Raji (cell line): ENCODE measurements around the gene B3GNT8.

Source experiments
- POLR2A ChIP-seq: IDR thresholded peaks from 2 replicates; pipeline ENCODE4 v1.6.1; 2011; ENCODE audit warnings: low read depth, low read length, control low read depth; ENCODE audit not compliant: insufficient read depth

B3GNT8 gene

GRCh38 chr19:41424335-41425173 is 2.6 kb downstream of the B3GNT8 start:
- TF ChIP-seq POLR2A = no peak

GRCh38 chr19:41422955-41423354 is 4.2 kb downstream of the B3GNT8 start:
- no peak for TF ChIP-seq POLR2A

DNA sequence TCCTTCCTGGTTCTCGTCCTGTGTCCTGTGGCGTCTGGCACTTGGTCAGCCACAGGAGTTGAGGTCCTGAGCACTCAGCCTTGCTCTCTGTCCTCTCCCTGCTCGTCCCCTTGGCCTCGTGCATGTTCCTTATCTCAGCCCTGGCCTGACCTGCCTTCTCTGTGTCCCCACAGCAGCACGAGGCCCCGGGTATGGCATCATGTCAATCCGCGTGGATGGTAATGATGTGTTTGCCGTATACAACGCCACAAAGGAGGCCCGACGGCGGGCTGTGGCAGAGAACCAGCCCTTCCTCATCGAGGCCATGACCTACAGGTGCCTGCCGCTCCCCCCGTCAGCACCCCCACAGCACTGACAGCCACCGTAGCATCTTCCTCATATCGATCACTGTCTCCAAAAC is 4.7 kb downstream of the B3GNT8 start:
- no peak for TF ChIP-seq POLR2A

DNA sequence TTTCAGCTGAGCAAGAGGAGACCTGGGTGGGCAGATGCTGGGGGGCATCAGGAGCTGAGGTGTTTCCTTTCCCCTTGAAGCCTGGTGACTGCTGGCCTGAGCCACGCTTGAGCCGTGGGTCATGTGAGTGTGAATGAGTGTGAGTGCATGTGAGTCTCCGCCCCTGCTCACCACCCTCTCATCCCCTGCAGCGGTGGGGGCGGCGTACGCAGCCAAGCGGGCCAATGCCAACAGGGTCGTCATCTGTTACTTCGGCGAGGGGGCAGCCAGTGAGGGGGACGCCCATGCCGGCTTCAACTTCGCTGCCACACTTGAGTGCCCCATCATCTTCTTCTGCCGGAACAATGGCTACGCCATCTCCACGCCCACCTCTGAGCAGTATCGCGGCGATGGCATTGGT is 5.2 kb downstream of the B3GNT8 start:
- no peak for TF ChIP-seq POLR2A

DNA sequence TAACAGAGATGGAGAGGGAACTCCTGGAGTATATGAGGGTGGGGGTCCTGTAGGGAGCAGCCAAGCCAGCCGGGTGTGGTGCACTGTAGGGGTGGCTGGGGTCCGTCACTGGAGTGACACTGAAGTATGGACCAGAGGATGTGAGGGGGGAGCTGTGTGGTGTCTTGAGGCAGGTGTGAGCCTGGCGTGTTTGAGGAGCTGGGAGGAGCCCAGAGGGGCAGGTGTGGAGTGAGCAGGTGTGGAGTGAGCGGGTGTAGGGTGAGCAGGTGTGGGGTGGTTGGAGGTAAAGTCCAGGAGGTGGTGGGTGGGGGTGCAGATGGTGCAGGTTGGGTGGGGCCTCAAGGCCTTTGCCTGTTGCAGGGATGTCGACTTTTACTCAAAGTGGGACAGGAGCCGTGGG is 5.9 kb downstream of the B3GNT8 start:
- TF ChIP-seq POLR2A = no peak

GRCh38 chr19:41420101-41420880 is 6.9 kb downstream of the B3GNT8 start:
- TF ChIP-seq POLR2A = no peak

- no peak for TF ChIP-seq POLR2A
These were observed 10.9 kb downstream of the B3GNT8 start for GRCh38 chr19:41416194-41416674.

GRCh38 chr19:41415154-41415571 is 12.0 kb downstream of the B3GNT8 start:
- TF ChIP-seq POLR2A = no peak

GRCh38 chr19:41414461-41414860 is 12.7 kb downstream of the B3GNT8 start:
- TF ChIP-seq POLR2A = no peak

DNA sequence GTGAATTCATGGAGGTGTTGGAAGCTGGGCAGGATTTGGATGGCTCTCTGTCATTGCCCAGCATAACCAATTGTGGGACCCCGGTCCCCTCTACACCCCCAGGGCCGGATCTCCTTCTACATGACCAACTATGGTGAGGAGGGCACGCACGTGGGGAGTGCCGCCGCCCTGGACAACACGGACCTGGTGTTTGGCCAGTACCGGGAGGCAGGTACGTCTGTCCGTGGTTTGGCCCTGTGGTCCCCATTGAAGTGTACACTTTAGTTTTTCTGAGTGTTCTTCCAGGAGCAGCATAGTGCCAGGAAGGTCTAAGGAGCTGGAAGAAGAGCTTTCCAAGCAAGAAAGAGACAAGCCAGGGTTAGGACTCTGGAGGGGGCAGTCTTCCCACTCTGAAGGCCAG is 13.2 kb downstream of the B3GNT8 start:
- TF ChIP-seq POLR2A = no peak

GRCh38 chr19:41412953-41413352 is 14.2 kb downstream of the B3GNT8 start:
- no peak for TF ChIP-seq POLR2A

DNA sequence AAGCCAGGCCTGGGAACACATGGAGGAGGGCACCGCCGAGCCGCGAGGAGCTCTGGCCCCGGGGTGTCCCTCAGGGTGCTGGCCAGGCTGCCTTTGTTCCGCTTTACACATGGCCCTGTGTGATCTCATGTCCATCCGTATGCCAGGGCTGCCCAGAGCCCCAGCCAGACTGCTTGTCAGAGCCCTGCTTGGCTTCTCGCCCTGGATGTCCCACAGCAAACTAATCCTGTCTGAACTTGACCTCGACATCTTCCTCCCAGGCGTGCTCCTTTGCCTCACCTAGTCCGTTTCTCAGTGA is 15.3 kb downstream of the B3GNT8 start:
- TF ChIP-seq POLR2A = no peak

DNA sequence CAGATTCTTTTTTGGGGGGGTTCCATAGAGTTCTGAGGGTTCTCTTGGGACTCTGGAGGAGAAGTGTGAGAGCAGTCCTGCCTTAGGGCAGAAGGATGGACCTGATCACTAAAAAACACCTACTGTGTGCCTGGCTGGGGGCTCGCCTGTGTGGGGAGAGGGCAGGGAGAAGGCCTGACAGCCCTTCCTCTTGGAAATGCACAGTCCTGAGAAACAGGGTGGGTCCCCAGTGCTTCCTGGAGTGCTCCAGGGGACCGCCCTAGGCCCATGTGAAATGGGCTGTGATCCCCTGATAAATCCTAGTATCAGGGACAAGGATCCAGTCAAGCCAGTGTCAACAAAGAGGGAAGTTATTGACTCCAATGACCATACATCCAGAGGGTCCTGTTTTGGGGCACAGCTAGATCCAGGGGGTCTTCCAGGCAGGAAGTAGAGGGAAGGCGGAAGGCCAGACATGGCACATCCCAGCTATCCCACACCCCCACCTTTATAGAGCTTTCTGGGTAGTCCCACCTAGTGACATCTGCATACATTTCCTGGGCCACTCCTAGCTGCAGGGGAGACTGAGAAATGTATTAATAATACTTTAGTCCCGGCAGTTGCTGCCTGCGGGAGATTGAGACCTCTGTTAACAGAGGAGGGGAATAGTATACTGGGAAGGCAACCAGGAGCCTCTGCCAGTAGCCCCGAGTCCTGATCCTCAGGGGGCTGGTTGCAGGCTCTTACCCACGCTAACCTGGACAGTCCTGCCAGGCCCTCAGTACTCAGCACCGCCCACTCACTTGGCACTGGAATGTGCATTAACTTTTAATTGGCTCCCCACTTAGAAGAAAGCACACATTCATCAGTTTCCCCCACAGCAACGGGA is 15.8 kb downstream of the B3GNT8 start:
- no peak for TF ChIP-seq POLR2A

DNA sequence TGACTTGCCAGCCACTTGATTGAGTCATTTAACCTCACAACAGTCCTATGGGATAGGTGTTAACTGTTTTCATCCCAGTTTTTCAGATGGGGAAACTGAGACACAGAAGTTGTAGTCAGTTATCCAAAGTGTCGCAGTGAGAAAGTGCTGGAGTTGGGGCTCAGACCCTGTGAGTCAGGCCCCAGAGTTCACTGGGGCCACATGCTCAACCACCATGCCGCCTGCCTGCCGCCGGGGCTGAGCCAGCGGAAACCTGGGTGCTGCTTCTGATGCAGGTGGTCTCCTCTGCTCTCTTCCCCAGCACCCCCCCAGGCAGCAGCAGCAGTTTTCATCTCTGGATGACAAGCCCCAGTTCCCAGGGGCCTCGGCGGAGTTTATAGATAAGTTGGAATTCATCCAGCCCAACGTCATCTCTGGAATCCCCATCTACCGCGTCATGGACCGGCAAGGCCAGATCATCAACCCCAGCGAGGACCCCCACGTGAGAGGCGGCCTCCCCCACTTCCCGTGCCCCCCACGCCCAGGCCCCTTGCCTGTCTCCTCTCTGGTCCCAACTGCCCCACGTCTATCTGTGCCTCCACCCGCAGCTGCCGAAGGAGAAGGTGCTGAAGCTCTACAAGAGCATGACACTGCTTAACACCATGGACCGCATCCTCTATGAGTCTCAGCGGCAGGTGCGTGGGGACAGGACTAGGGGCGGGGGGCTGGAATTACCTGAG is 16.7 kb downstream of the B3GNT8 start:
- no peak for TF ChIP-seq POLR2A

- TF ChIP-seq POLR2A = no peak
These were observed 17.9 kb downstream of the B3GNT8 start for GRCh38 chr19:41409288-41409687.

GRCh38 chr19:41408256-41408655 is 18.9 kb downstream of the B3GNT8 start:
- TF ChIP-seq POLR2A = no peak
